ENCODE data around the gene SFT2D3.

Gene SFT2D3

DNA sequence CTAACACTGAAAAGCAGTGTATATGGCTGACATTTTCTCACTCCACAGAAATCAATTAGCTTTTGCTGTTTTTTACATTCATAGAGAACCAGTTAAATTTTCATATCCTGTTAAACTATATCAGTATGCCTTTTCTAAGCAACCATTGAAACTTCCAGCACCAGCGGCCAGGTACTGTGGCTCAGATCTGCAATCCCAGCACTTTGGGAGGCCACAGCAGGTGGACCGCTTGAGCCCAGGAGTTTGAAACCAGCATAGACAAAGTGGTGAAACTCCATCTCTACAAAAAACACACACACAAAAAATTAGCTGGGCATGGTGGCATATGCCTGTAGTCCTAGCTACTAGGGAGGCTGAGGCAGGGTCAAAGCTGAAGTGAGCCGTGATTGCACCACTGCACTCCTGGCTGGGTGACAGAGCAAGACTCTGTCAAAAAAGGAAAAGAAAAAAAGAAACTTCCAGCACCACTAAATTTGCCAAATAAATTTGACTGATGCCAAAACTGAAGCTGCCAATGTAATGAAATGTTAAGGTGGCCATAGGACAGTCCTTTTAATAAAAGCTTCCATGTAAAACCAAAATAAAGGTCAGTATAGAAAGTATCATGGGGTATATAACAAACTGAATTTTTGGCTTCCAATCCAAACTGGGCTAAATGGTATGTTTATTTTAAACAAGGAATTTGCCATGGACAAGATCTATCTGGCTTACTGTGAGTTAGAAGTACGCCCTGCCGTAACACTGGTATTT lies 3.5 kb downstream of the SFT2D3 start:
- H3K27ac ChIP-seq = peak overlapping the region; percentile 88
- H3K9me3 ChIP-seq (ENCODE audit: low read depth, low read length) = no peaks in the 10 kb centered on the region
- DNase-seq (ENCODE audit: low read depth, low spot score) = no peak
- H3K9ac ChIP-seq (ENCODE audit: insufficient read length) = no peak overlapping the region
- peaks cover 59% of the 10 kb centered on the region for H3K36me3 ChIP-seq (ENCODE audit: insufficient read depth, low read length)
- TF ChIP-seq EZH2 (IDR thresholded peaks at IDR 0.05) = no peak
- no peak for TF ChIP-seq POLR2AphosphoS5 (IDR thresholded peaks at IDR 0.05; ENCODE audit: borderline replicate concordance, low read depth, low read length)
- no peak for TF ChIP-seq FOXP2 (optimal IDR thresholded peaks at IDR 0.05; ENCODE audit: control extremely low read depth, extremely low read length, insufficient read depth)
- peak overlapping the region; percentile 15; the same call in 1 of the 2 replicates for H3K4me3 ChIP-seq

DNA sequence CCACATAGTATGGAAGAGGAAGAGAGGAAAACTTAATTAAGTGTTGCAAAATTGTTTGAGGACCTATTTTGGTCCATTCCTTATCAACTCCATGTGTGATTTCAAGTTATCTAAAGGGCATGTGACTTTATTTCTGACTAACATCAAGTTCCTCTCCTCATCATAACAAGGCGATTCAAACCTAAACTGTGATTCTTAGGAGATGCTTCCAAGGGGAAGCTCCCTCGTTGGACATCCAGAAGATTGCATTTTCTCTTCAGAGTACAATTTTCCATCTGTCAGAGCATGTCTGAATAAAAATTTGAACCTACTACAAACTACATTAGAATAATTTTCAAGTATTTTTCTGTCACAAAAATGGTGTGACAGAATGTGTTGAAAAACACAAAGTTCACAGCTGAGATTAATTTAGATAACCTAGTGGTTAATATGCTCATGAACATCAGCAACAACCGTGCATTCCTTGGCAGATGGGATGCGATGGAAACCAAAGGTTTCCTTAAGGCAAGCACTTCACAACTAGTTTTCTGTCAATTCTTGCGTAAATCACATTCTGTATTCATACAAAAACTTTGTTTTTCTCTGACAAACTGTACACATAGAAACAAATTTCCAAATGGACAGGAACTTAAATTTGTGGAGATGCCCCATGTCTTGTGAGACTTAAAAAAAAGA lies 4.2 kb downstream of the SFT2D3 start:
- no peak for TF ChIP-seq FOXP2 (optimal IDR thresholded peaks at IDR 0.05; ENCODE audit: control extremely low read depth, extremely low read length, insufficient read depth)
- no peak for TF ChIP-seq EZH2 (IDR thresholded peaks at IDR 0.05)
- no peak for TF ChIP-seq POLR2AphosphoS5 (IDR thresholded peaks at IDR 0.05; ENCODE audit: borderline replicate concordance, low read depth, low read length)
- no peak for DNase-seq (ENCODE audit: low read depth, low spot score)
- Histone ChIP-seq H3K4me3 (peak overlapping the region; percentile 15; the same call in 1 of the 2 replicates), H3K9ac (ENCODE audit: insufficient read length) (no peak overlapping the region), H3K27ac (peak overlapping the region; percentile 88), H3K9me3 (ENCODE audit: low read depth, low read length) (no peaks in the 10 kb centered on the region), H3K36me3 (ENCODE audit: insufficient read depth, low read length) (peaks cover 59% of the 10 kb centered on the region)

DNA sequence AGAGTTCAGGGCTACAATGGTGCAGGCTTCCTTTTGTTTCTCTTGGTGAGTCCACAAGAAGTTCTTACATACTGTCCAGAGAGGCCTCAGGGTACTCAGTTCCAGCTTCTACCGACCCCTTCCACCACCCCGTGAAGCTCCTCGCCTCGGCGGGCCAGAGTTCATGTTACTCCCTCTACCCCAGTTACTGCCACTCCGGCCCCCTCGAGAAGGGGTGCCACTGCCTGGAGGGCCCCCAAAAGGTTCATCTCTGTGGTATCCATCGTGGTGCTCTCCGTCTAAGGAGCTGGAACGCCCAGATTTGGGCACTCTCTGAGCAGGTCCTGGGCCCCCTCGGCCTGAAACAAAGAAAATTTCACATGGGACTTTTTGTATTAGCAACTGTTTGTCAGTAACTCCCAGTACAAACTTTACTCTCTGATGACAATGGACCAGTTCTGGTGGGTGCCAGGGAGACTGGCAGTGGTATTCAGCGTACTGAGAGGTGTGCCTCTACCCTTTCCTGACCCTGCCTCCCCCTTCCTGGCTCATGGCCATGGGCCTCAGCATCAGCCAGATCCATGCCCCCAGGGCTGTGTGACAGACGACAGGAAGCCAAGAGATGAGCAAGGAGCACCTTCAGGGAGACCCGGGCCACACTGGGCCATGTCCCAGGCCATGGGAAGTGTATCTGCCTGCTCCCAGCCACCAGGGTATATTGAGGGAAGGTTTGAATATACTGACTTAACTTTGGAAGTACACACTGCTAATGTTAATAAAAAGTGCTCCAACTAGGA lies 5.1 kb downstream of the SFT2D3 start:
- Histone ChIP-seq H3K36me3 (ENCODE audit: insufficient read depth, low read length) (peaks cover 59% of the 10 kb centered on the region), H3K9me3 (ENCODE audit: low read depth, low read length) (no peaks in the 10 kb centered on the region), H3K27ac (peak overlapping the region; percentile 88), H3K4me3 (no peak overlapping the region), H3K9ac (ENCODE audit: insufficient read length) (no peak overlapping the region)
- no peak for DNase-seq (ENCODE audit: low read depth, low spot score)
- no peak; the same call in 1 of the 2 replicates for TF ChIP-seq POLR2AphosphoS5 (IDR thresholded peaks at IDR 0.05; ENCODE audit: borderline replicate concordance, low read depth, low read length)
- no peak for TF ChIP-seq FOXP2 (optimal IDR thresholded peaks at IDR 0.05; ENCODE audit: control extremely low read depth, extremely low read length, insufficient read depth)
- TF ChIP-seq EZH2 (IDR thresholded peaks at IDR 0.05) = no peak

DNA sequence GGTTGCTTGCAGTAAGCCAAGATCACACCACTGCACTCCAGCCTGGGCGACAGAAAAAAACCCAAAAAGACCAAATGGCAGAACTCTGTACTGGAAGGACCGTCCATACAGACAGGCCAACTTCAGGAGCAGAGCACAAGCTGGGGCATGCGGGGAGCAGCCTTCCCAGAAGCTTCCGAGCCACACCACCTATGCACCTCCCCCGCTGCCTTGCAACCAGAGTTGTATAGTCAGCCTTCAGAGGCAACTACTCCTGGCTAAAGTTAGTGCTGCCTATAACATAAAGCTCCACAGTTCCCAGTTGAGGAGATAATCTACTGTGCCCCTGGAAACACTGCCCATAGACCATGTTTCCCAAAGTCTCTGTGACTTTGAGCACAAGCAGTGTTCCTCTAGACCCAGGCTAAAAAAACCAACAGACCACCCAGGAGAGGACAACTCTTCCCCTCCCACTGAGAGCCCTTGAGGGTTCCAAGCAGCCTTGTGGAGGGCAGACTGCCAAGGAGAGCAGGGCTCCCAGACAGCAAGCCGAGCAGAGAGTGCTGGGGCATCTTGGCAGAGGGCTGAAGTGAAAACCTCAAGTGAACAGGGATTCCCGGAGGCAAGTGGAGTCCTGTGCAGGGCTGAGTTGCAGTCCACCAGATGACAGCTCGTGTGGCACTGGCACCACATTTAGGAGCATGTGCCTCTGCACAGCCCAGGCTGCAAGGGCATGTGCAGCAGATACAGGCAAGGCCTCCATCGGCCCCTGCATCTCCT lies 6.8 kb downstream of the SFT2D3 start:
- Histone ChIP-seq H3K4me3 (0 out of 2 replicates have a peak overlapping the region, but pooled peaks have one; percentile 14), H3K9me3 (ENCODE audit: low read depth, low read length) (no peaks in the 10 kb centered on the region), H3K36me3 (ENCODE audit: insufficient read depth, low read length) (peaks cover 54% of the 10 kb centered on the region), H3K9ac (ENCODE audit: insufficient read length) (no peak overlapping the region), H3K27ac (peak overlapping the region; percentile 72)
- no peak for DNase-seq (ENCODE audit: low read depth, low spot score)
- TF ChIP-seq FOXP2 (optimal IDR thresholded peaks at IDR 0.05; ENCODE audit: control extremely low read depth, extremely low read length, insufficient read depth) (no peak), EZH2 (IDR thresholded peaks at IDR 0.05) (no peak), POLR2AphosphoS5 (IDR thresholded peaks at IDR 0.05; ENCODE audit: borderline replicate concordance, low read depth, low read length) (no peak)

DNA sequence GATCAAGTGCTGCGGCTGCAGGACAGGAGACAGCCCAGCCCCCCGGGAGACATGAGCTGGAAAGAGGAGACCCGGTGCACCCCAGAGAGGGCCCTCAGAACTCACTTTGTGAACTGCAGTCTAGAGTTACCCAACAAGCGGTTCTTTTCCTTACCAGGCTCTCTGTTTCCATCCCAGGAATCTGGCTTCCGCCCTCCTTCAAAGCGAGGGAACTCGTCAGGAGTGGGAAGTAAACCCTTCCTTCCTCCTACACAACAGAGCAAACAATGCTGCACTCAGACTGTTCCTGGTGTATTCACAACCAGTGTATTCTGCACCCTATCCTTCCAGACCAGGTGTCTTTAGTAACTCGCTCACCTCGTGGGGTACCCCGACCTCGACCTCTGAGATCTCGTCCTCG lies 8.0 kb downstream of the SFT2D3 start:
- H3K4me3 ChIP-seq = no peak overlapping the region
- H3K36me3 ChIP-seq (ENCODE audit: insufficient read depth, low read length) = peaks cover 60% of the 10 kb centered on the region
- peak overlapping the region; percentile 70 for H3K27ac ChIP-seq
- no peak for TF ChIP-seq FOXP2 (optimal IDR thresholded peaks at IDR 0.05; ENCODE audit: control extremely low read depth, extremely low read length, insufficient read depth)
- TF ChIP-seq EZH2 (IDR thresholded peaks at IDR 0.05) = no peak
- TF ChIP-seq POLR2AphosphoS5 (IDR thresholded peaks at IDR 0.05; ENCODE audit: borderline replicate concordance, low read depth, low read length) = no peak
- DNase-seq (ENCODE audit: low read depth, low spot score) = no peak
- no peaks in the 10 kb centered on the region for H3K9me3 ChIP-seq (ENCODE audit: low read depth, low read length)
- no peak overlapping the region for H3K9ac ChIP-seq (ENCODE audit: insufficient read length)

DNA sequence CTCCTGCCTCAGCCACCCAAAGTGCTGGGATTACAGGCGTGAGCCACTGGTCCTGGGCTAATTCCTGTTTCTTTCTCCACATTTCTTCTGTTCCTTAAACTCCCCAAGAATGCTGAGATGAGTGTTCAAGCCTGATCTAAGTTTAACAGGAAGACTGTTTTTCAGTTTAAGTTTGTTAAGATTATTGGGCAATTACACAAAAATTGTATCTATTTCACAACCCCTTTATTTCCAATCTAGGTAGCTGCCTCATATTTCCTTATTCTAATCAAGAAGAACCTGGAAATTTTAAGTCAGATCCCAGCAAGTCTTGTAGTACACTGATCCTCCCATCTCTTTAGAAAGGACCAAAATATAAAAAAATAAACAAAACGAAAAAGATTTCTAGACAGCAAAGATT lies 11.7 kb downstream of the SFT2D3 start:
- no peak overlapping the region for H3K4me3 ChIP-seq
- TF ChIP-seq POLR2AphosphoS5 (IDR thresholded peaks at IDR 0.05; ENCODE audit: borderline replicate concordance, low read depth, low read length) (no peak), EZH2 (IDR thresholded peaks at IDR 0.05) (no peak), FOXP2 (optimal IDR thresholded peaks at IDR 0.05; ENCODE audit: control extremely low read depth, extremely low read length, insufficient read depth) (no peak)
- no peaks in the 10 kb centered on the region for H3K9me3 ChIP-seq (ENCODE audit: low read depth, low read length)
- no peak for DNase-seq (ENCODE audit: low read depth, low spot score)
- peaks cover 55% of the 10 kb centered on the region for H3K36me3 ChIP-seq (ENCODE audit: insufficient read depth, low read length)
- peak overlapping the region; percentile 60 for H3K27ac ChIP-seq
- H3K9ac ChIP-seq (ENCODE audit: insufficient read length) = no peak overlapping the region

DNA sequence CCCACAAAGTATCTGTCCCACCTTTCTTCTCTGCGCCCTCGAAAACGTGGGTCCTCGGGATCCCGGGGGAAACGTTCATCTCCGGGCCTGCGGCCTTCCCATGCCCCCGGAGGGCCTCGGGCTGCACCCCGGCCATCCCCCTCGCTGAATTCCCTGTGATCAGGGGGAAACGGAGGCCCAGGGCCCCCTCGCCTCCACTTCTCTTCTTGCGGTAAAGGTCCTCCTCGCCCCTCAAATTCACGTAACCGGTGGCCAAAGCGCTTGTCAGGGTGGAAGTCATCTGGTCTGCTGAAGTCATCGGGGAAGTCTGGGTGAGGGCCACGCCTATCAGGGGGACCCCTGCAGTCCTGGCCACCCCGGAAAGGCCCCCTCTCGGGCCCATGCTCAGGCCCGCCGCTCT lies 12.3 kb downstream of the SFT2D3 start:
- Histone ChIP-seq H3K9me3 (ENCODE audit: low read depth, low read length) (no peaks in the 10 kb centered on the region), H3K9ac (ENCODE audit: insufficient read length) (no peak overlapping the region), H3K36me3 (ENCODE audit: insufficient read depth, low read length) (peaks cover 55% of the 10 kb centered on the region), H3K4me3 (no peak overlapping the region), H3K27ac (no peak overlapping the region)
- TF ChIP-seq POLR2AphosphoS5 (IDR thresholded peaks at IDR 0.05; ENCODE audit: borderline replicate concordance, low read depth, low read length) = no peak
- no peak for TF ChIP-seq EZH2 (IDR thresholded peaks at IDR 0.05)
- no peak for TF ChIP-seq FOXP2 (optimal IDR thresholded peaks at IDR 0.05; ENCODE audit: control extremely low read depth, extremely low read length, insufficient read depth)
- no peak for DNase-seq (ENCODE audit: low read depth, low spot score)
